Right lobe of liver (tissue), 6 donors: Measurements from ENCODE around the gene IL34. TPM values are rescaled to one million over a fixed set of nuclear protein-coding genes. Genes with fewer than 3 reads are reported as not detected.
A peak's percentile ranks its signal among the peaks of the same experiment; 100 is the strongest.

Source experiments
- ATAC-seq, 4 donors: fragments of 200-7000 bp; cut with Tn5 transposase; one replicate each; pipeline ENCODE4 v1.9.1; 2020; ENCODE audit warnings: mild to moderate bottlenecking in 4 of 4, moderate library complexity in 4 of 4
- DNase-seq, 3 donors: peaks; one replicate each; pipeline ENCODE4 v3.0.0-alpha.2; 2020
- H3K27ac ChIP-seq, 3 donors: fragments of 200-600 bp; one replicate each; pipeline ENCODE4 v1.8.0; 2022
- H3K27me3 ChIP-seq, 2 donors: fragments of 200-600 bp; one replicate each; pipeline ENCODE4 v1.8.0; 2022
- H3K36me3 ChIP-seq, 4 donors: fragments of 200-600 bp; sonication (generic) in 1 of 4; one replicate each; pipeline versions ENCODE4 v1.5.1 to v1.8.0; 2017 to 2022; ENCODE audit warnings: control low read depth in 1 of 4
- H3K4me1 ChIP-seq, 4 donors: fragments of 200-600 bp; sonication (generic) in 1 of 4; one replicate each; pipeline versions ENCODE4 v1.5.1 to v1.8.0; 2017 to 2022; ENCODE audit warnings: control low read depth in 1 of 4
- H3K4me3 ChIP-seq, 3 donors: fragments of 200-600 bp; one replicate each; pipeline ENCODE4 v1.8.0; 2022
- H3K9me3 ChIP-seq, 4 donors: fragments of 200-600 bp; sonication (generic) in 1 of 4; one replicate each; pipeline versions ENCODE4 v1.5.1 to v1.8.0; 2017 to 2022; ENCODE audit warnings: control low read depth in 1 of 4
- POLR2A ChIP-seq: fragments of 450-650 bp; IDR thresholded peaks from one replicate; pipeline ENCODE4 v1.6.1; 2017; ENCODE audit warnings: antibody characterized with exemption, mild to moderate bottlenecking
- WGBS: methylation state at CpG from one replicate; pipeline ENCODE4 v1.1.6; 2018; ENCODE audit warnings: low coverage, low lambda C conversion rate; ENCODE audit not compliant: insufficient coverage; ENCODE audit errors: missing lambda C conversion rate; 5-methylcytosine and 5-hydroxymethylcytosine counted together
- intact Hi-C, 2 donors: fragments of 100-400 bp; cut with DNase I; formaldehyde crosslinking; loops; one replicate each; pipeline versions ENCODE4 v1.11.2 to v1.14.1; 2022
- total RNA-seq, 6 experiments: library from RNA; depleted of rRNA in 2 of 6; stranded (reverse); fragments of >200 nt in 2 of 6; fragmentation: NEBNext Ultra II Directional in 3 of 6; extraction: Animal tissue kit (Norgen Biotek cat#: 25700) in 3 of 6; gene quantifications; one replicate each; pipeline versions ENCODE4 v1.1.0 to v1.2.4, GENCODE V29; 2016 to 2023
- TF ChIP-seq, protein P1 (sequence below), 4 donors: fragments of 200-600 bp in 3 of 4; fragments of 450-650 bp in 1 of 4; IDR thresholded peaks; one replicate each; pipeline versions ENCODE4 v1.5.1 to v1.8.0; 2016 to 2022; ENCODE audit warnings: antibody characterized with exemption in 4 of 4, mild to moderate bottlenecking in 2 of 4
- donor health status: DM: no; HTN: yes; CAD: no.
- donor health status: DM: no; HTN: no; CAD: no.
- donor health status: DM: no; HTN: no; CAD: no.
- donor health status: DM: no; HTN: yes; CAD: no.
- donor health status: DM: no; HTN: yes; CAD: no.

IL34 gene
- total RNA-seq, 6 experiments from 2014 or later = 0.27 to 1.1 (median 0.49) TPM

DNA sequence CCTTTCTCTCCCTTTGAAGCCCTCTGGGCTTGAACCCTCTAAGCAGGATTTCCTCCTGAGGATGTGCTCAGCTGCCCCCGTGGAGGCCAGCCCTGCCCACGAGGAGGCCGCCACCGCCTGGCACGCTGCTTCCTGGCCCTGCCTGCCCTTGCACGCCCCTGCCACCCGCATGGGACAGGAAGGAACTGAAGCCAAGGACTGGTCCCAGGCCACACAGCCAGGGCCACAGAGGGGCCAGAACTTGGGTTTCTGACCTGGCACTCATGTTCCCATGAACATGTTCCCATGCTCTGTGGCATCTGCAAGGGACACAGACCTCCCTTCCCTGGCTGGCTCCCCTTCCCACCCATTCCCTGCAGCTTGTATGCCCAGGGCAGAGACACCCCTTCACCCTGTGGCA is 63.6 kb downstream of the IL34 start:
- DNase-seq (peak; percentile 65 to 77 (median 76)), ATAC-seq (peak; percentile 58 to 74 (median 70))
- peaks cover 0 to 37% (median 18%) of the 10 kb centered on the region in 4 donors for H3K4me1 ChIP-seq
- TF ChIP-seq, protein P1, sequence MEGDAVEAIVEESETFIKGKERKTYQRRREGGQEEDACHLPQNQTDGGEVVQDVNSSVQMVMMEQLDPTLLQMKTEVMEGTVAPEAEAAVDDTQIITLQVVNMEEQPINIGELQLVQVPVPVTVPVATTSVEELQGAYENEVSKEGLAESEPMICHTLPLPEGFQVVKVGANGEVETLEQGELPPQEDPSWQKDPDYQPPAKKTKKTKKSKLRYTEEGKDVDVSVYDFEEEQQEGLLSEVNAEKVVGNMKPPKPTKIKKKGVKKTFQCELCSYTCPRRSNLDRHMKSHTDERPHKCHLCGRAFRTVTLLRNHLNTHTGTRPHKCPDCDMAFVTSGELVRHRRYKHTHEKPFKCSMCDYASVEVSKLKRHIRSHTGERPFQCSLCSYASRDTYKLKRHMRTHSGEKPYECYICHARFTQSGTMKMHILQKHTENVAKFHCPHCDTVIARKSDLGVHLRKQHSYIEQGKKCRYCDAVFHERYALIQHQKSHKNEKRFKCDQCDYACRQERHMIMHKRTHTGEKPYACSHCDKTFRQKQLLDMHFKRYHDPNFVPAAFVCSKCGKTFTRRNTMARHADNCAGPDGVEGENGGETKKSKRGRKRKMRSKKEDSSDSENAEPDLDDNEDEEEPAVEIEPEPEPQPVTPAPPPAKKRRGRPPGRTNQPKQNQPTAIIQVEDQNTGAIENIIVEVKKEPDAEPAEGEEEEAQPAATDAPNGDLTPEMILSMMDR (IDR thresholded peaks at IDR 0.05) = no peak
- no peak for TF ChIP-seq POLR2A
- H3K27me3 ChIP-seq = no peaks in the 10 kb centered on the region
- peak overlapping the region; percentile 78 to 84 (median 83) for H3K27ac ChIP-seq
- 12% methylated on average over 5 of the region's 7 CpGs for WGBS
- no peaks in the 10 kb centered on the region for H3K36me3 ChIP-seq
- no peak overlapping the region for H3K4me3 ChIP-seq
- H3K9me3 ChIP-seq = no peaks in the 10 kb centered on the region
- intact Hi-C loops = no loop called here

Other genes starting within 250 kb of the IL34 start
- gene ST3GAL2, start 207.5 kb upstream of the IL34 start, total RNA-seq = 10 to 100 TPM; 10.4 to 16.7 (median 14.5) TPM
- 10 to 100 TPM; 10.9 to 16.7 (median 13.4) TPM for gene FCSK, start 192.0 kb upstream of the IL34 start, total RNA-seq
- 10 to 100 TPM; 24.5 to 32.9 (median 30.7) TPM for gene COG4, start 123.0 kb upstream of the IL34 start, total RNA-seq
- gene SF3B3, start 122.7 kb upstream of the IL34 start, total RNA-seq = 100 to 1,000 TPM in 1 of 6 experiments, 10 to 100 TPM in 5; 51.4 to 110 (median 90.7) TPM
- gene MTSS2, start 39.5 kb downstream of the IL34 start, total RNA-seq = 100 to 1,000 TPM in 2 of 6 experiments, 10 to 100 TPM in 4; 28.5 to 117 (median 80.2) TPM
- gene VAC14, start 154.6 kb downstream of the IL34 start, total RNA-seq = 10 to 100 TPM; 14.3 to 40.2 (median 23.4) TPM